KMS-11 (cell line): Measurements from ENCODE around the gene EEA1.

Experiments
- H2AFZ ChIP-seq: fragments of 200-600 bp; sonication (generic); 2 replicates; pipeline ENCODE4 v1.6.1; 2016; ENCODE audit warnings: antibody characterized with exemption, mixed run types, low read depth
- H3K27ac ChIP-seq: fragments of 200-600 bp; sonication (generic); 2 replicates; pipeline ENCODE4 v1.6.1; 2016; ENCODE audit warnings: mild to moderate bottlenecking, mixed run types
- H3K27me3 ChIP-seq: fragments of 200-600 bp; sonication (generic); 2 replicates; pipeline ENCODE4 v1.6.1; 2017; ENCODE audit warnings: mild to moderate bottlenecking, low read depth, mixed run types, moderate library complexity; ENCODE audit not compliant: insufficient read depth
- H3K36me3 ChIP-seq: fragments of 200-600 bp; sonication (generic); 2 replicates; pipeline ENCODE4 v1.6.1; 2017; ENCODE audit warnings: mild to moderate bottlenecking, mixed run types; ENCODE audit not compliant: insufficient read depth
- H3K4me1 ChIP-seq: fragments of 200-600 bp; sonication (generic); 2 replicates; pipeline ENCODE4 v1.6.1; 2016; ENCODE audit warnings: mild to moderate bottlenecking, low read depth, mixed run types; ENCODE audit not compliant: poor library complexity, severe bottlenecking
- H3K4me2 ChIP-seq: fragments of 200-600 bp; sonication (generic); 2 replicates; pipeline ENCODE4 v1.7.0; 2016; ENCODE audit warnings: mild to moderate bottlenecking, mixed run types
- H3K4me3 ChIP-seq: fragments of 200-600 bp; sonication (generic); IDR thresholded peaks from 2 replicates; pipeline ENCODE4 v1.6.1; 2017; ENCODE audit warnings: low read depth, low read length, mixed read lengths; ENCODE audit not compliant: insufficient read depth
- H3K79me2 ChIP-seq: fragments of 200-600 bp; sonication (generic); 2 replicates; pipeline ENCODE4 v1.6.1; 2016; ENCODE audit warnings: low read depth, mixed run types; ENCODE audit not compliant: insufficient read depth
- H3K9ac ChIP-seq: fragments of 200-600 bp; sonication (generic); 2 replicates; pipeline ENCODE4 v1.6.1; 2016; ENCODE audit warnings: mild to moderate bottlenecking, mixed run types
- H4K20me1 ChIP-seq: fragments of 200-600 bp; sonication (generic); 2 replicates; pipeline ENCODE4 v1.6.1; 2016; ENCODE audit warnings: mild to moderate bottlenecking, mixed run types; ENCODE audit not compliant: insufficient read depth
- TF ChIP-seq, protein P1 (sequence below): fragments of 200-600 bp; sonication (generic); conservative IDR thresholded peaks from 2 replicates; pipeline ENCODE4 v1.6.1; 2017; ENCODE audit warnings: low read depth, mild to moderate bottlenecking, antibody characterized with exemption, low read length, moderate library complexity, mixed read lengths

The EEA1 gene

GRCh38 chr12:92721130-92721529 is 208.0 kb downstream of the EEA1 start:
- H2AFZ ChIP-seq = no peak overlapping the region
- TF ChIP-seq, protein P1, sequence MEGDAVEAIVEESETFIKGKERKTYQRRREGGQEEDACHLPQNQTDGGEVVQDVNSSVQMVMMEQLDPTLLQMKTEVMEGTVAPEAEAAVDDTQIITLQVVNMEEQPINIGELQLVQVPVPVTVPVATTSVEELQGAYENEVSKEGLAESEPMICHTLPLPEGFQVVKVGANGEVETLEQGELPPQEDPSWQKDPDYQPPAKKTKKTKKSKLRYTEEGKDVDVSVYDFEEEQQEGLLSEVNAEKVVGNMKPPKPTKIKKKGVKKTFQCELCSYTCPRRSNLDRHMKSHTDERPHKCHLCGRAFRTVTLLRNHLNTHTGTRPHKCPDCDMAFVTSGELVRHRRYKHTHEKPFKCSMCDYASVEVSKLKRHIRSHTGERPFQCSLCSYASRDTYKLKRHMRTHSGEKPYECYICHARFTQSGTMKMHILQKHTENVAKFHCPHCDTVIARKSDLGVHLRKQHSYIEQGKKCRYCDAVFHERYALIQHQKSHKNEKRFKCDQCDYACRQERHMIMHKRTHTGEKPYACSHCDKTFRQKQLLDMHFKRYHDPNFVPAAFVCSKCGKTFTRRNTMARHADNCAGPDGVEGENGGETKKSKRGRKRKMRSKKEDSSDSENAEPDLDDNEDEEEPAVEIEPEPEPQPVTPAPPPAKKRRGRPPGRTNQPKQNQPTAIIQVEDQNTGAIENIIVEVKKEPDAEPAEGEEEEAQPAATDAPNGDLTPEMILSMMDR = no peak
- H4K20me1 ChIP-seq = no peaks in the 10 kb centered on the region
- H3K79me2 ChIP-seq = no peaks in the 10 kb centered on the region
- no peak overlapping the region for H3K4me2 ChIP-seq
- no peak overlapping the region for H3K27ac ChIP-seq
- H3K9ac ChIP-seq = no peak overlapping the region
- H3K4me1 ChIP-seq = no peaks in the 10 kb centered on the region
- H3K4me3 ChIP-seq = no peak overlapping the region
- no peaks in the 10 kb centered on the region for H3K36me3 ChIP-seq
- no peaks in the 10 kb centered on the region for H3K27me3 ChIP-seq
